DMS153 (cell line): ENCODE results near the gene ROR1.
"Not testable (repeated sequence)": the region's sequence is repeated elsewhere in the genome, so short reads cannot be mapped to it uniquely, and the experiment has no call there.

Experiments
- DNase-seq: peaks from one replicate; lab custom pipeline; 2025; lab: John Stamatoyannopoulos, UW

ROR1 gene

DNA sequence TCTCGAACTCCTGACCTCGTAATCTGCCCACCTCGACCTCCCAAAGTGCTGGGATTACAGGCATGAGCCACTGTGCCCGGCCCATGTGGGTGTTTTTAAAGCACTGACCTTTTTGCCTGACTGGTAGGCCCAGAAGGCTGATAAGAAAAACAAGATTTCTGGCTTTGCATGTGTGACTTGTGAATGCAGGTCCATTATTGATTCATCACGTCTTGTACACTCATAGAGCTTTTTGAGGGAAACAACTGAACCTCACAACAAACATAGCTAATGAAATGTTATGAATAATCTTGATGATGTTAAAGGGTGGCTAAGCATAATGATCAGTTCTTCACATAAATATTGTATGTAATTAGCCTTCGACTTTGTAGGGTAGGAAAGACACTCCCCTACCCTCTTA lies 288.7 kb downstream of the ROR1 start:
- no peak for DNase-seq

GRCh38 chr1:64062941-64063581 lies 289.2 kb downstream of the ROR1 start:
- DNase-seq = no peak

DNA sequence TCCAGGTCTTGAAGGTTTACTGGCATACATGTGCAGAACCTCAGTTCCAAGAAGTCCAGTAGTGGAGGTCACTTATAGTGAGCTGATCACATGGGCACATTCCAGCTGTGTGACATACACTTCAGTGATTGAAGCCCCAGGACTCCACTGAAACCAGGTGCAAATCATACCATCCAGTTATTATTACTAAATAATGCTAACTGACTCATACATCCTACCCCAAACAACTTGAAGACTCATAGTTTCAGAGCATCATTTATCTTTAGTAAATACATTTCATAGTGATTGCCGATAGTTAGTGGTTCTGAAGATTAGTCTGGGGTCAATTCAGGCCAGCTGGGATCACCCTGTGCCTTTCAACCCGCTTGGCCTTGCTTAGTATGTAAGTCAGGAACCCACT lies 291.8 kb downstream of the ROR1 start:
- no peak for DNase-seq

- DNase-seq = peak; percentile 56
Observed at GRCh38 chr1:64072089-64072793, 298.4 kb downstream of the ROR1 start.

GRCh38 chr1:64073705-64074104 lies 299.9 kb downstream of the ROR1 start:
- no peak for DNase-seq

GRCh38 chr1:64074767-64075166 lies 300.9 kb downstream of the ROR1 start:
- no peak for DNase-seq

DNA sequence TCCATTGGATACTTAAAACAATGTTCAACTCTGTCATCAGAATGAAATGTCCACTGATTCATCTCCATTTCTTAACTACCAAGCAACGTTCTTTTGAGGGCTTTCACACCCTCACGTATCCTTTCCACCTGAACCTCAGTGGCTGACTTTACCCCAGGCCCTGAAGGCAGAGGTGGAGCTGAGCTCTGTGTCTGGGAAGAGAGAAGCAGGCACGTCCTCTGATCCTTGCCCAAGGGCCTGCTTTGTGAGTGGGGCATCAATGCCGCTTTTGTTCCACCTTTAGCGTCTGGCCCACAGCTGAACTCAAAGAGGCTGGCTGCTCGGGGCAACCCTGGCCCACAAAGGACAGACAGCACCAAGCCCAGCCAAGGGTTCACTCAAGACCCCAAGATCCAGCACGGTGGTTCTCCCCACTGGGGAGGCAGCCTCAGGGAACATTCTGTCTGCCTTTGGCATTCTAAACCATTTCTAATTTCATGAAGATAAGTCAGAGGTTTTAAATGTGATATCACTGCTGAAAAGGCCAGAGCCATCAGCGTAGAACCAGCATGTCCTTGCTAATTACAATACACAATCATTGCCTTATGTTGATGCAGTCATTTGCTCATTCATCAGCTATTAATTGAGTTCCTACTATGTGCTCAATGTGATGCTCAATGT lies 303.6 kb downstream of the ROR1 start:
- no peak for DNase-seq

DNA sequence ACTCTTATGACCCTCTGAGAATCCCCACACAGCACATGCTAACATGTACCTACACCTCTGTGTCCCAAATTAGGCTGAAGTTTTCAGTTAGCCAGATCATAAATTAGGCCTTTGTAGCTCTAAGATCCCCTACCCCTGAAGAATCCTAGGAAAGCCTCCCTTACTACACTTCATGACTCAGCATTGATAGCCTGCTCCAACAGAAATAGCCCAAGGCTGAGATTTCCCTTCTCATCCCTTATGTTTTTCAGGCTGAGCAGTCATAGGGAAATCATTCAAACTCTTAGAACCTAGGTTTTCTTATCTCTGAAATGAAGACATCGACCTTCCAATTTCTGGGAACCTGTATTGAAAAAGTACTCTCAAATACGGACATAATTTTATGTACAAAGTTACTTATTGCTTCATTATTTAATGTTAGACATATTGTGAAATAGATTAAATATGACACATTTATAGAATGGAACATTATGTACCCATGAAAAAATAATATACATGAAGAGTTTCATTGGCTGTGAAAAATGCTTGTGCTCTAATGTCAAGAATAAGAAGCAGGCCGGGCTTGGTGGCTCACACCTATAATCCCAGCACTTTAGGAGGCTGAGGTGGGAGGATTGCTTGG lies 307.2 kb downstream of the ROR1 start:
- DNase-seq = no peak

- no peak for DNase-seq
Observed at GRCh38 chr1:64082459-64082858, 308.6 kb downstream of the ROR1 start.

GRCh38 chr1:64084451-64084850 lies 310.6 kb downstream of the ROR1 start:
- no peak for DNase-seq

DNA sequence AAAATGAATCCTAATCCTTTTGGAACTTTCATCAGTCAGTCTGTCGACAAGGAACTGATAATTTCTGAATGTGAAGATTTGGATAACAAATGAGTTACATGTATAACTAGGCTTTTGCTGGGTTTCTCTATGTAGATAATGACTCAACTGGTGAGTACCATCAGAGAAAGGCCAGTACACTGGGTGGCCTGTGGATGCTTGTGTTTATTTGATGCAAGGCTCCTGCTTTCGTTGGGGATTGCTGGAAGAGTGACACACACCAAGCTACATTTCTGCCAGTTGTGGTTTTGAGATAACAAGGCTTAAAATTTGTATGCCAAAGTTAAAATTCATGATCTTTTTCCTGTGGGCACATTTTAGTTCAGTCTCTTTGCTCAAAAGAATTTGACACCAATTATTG lies 314.0 kb downstream of the ROR1 start:
- no peak for DNase-seq

DNA sequence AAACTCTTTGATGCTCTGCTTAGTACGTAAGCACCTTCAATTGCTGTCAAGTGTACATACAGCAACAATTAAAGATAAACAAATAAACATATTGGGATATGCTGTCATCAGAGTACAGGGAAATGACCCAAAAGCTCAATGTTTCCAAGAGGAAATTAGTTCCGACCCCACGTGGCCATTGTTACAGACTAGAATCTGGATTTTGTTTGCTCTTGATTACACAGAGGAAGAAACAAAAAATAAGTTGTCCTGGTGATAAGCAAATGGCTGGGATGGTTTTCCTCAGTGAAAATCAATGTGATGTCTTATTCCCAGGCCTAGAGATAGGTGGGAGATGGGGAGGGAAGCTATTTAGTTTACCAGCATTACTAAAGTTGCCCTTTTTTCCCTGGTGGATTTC lies 316.6 kb downstream of the ROR1 start:
- DNase-seq = no peak

DNA sequence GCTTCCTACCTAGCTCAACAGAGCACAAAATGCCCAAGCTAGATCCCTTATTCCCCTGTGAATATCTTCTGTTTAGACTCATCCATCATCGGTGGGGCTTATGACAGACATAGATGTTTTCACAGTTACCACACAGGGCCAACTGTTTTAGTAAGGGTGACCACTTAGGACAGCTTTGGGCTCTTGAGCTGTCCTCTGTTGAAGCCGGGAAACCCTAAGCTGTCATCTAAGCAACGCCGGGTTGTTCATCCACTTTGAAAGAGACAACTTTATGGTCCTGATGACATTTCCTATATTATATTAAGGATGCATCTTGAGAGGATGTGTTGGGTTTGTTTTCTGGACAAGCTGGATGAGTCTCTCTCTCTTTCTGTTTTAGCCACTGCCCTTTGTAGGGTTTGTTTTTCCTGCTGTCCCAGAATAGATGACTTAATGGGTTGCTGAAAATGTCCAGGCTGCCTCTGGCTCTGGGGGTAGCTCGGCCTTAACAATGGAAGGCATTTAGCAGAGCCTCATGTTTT lies 319.1 kb downstream of the ROR1 start:
- no peak for DNase-seq

DNA sequence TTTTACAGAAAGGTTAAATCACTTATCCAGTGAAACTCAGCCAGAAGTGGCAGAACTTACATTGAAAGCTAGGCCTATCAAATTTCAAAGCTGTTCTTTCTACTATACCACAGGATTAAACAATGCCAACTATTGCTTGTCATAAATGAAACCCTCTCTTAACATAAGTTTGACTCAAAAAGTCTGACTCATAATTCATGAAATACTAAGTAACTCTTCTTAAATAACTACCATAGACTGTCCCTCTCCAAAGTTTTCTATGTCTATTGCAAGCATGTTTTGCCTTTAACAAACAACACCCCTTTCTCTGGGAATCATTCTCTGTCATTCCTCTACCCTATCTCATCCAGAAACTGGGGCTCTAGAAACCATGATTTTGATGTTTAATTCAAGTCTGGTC lies 320.1 kb downstream of the ROR1 start:
- DNase-seq = no peak

GRCh38 chr1:64095832-64096231 lies 322.0 kb downstream of the ROR1 start:
- DNase-seq = no peak

- no peak for DNase-seq
Observed at GRCh38 chr1:64097859-64098258, 324.0 kb downstream of the ROR1 start.

- no peak for DNase-seq
Observed at GRCh38 chr1:64098436-64098835, 324.6 kb downstream of the ROR1 start.

DNA sequence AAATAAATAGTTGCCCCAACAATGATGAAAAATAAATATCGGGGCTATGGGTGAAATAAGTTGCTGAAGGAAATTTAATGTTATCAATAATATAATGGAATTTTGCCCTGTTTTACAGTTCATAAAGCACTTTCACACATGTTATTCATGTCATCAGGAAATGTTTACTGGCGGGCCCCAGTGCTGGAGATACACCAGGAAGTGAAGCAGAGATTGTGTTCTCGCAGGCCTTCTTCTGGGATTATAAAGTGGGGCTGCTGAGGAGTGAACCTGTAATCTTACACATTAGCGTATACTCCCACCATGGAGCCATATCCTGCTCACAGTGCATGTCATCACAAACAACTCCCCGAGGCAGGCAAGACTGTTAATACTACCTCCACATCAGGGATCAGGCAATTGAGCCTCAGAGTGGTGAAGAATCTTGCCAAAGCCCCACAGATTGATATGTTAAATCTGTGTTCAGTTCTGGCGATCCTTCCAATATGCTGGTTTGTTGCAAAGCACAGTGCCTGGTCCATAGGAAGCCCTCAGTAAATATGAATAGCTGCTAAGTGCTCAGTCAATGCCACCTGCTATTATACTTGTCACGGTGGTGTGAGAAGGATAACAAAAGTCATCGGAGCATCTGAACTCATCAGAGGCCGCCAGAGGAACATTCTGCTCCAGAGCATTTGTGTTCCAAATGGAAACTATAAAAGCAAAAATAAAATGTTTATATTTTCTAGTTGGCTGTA lies 325.2 kb downstream of the ROR1 start:
- peak; percentile 10 for DNase-seq

- DNase-seq = no peak
Observed at GRCh38 chr1:64100791-64101190, 327.0 kb downstream of the ROR1 start.

GRCh38 chr1:64104585-64104984 lies 330.8 kb downstream of the ROR1 start:
- not testable (repeated sequence) for DNase-seq

DNA sequence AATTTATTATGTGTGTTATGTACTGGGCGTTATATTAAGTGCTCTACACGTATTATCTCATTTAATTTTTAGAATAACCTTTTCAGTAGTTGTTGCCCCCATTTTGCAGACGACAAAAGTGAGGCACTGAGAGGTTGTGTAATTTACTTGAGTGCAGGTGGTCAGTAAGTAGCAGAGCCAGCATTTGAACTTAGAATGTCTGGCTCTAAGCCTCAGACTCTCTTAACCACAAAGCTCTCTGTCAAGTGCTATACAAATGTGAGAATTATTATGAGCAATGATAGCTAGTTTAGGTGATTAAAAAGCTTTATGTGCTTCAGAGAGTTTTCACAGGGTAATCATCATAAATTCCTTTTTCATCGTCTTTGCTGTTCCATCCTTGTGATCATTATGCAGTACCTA lies 333.3 kb downstream of the ROR1 start:
- DNase-seq = no peak

DNA sequence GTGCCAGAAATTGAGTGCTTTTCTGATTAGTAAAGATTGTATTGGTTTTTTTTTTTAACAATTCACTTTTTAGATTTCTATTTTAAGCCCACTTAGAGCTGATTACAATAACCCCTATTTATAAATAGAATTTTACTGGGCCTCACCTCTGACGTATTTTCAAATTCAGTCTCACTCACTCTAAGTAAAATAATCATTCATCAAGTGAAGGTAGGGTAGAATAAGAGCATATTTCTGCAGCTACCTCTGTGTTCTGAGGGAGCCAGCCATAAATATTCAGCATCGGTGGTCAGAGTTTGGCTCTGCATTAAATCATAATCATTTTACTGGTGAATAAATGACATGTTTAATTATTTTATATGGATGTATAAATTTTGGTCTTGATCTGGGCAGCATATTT lies 333.8 kb downstream of the ROR1 start:
- DNase-seq = no peak
